H1 (cell line): ENCODE measurements around the gene UBE2H. TPM values are rescaled to one million over a fixed set of nuclear protein-coding genes. Genes with fewer than 3 reads are reported as not detected.

ENCODE experiments used
- CTCF ChIA-PET: fragments of 300-600 bp; sonication (Branson Sonifier 250); formaldehyde crosslinking; loops from one replicate; lab custom pipeline; 2021; ENCODE audit not compliant: partially characterized antibody; lab: Charles Lee
- POLR2A ChIA-PET: fragments of 300-600 bp; sonication (Branson Sonifier 250); formaldehyde crosslinking; loops from one replicate; lab custom pipeline; 2021; ENCODE audit warnings: inconsistent platforms; ENCODE audit not compliant: partially characterized antibody; lab: Charles Lee
- DNase-seq, 2 experiments: peaks; one replicate each; pipeline versions ENCODE4 v3.0.0 to v3.0.0-alpha.2; 2010 to 2022; ENCODE audit warnings: low spot score in 2 of 2, low read depth in 1 of 2, mixed read lengths in 1 of 2
- FAIRE-seq: peaks from 2 replicates; lab custom pipeline; 2011; peaks lifted over from hg19 to GRCh38; lab: Jason Lieb, UNC
- H2AFZ ChIP-seq: 2 replicates; pipeline ENCODE4 v1.8.1; 2012; ENCODE audit warnings: low read length, inconsistent platforms
- H2AK5ac ChIP-seq: 2 replicates; pipeline ENCODE4 v1.6.1; 2013; ENCODE audit warnings: low read depth, low read length
- H2BK120ac ChIP-seq: replicated peaks from 2 replicates; pipeline ENCODE3; 2013; ENCODE audit warnings: low read depth, low read length, inconsistent platforms
- H2BK12ac ChIP-seq: 2 replicates; pipeline ENCODE4 v1.6.1; 2013; ENCODE audit warnings: low read depth, low read length
- H2BK15ac ChIP-seq: 2 replicates; pipeline ENCODE4 v1.6.1; 2013; ENCODE audit warnings: low read length
- H2BK20ac ChIP-seq: 2 replicates; pipeline ENCODE4 v1.6.1; 2013; ENCODE audit warnings: low read length
- H2BK5ac ChIP-seq: 2 replicates; pipeline ENCODE4 v1.6.1; 2013; ENCODE audit warnings: low read depth, low read length
- H3K14ac ChIP-seq: 2 replicates; pipeline ENCODE4 v1.6.1; 2013; ENCODE audit warnings: inconsistent platforms; ENCODE audit not compliant: insufficient read length
- H3K18ac ChIP-seq: 2 replicates; pipeline ENCODE4 v1.6.1; 2013; ENCODE audit warnings: low read length; ENCODE audit errors: extremely low read depth
- H3K23ac ChIP-seq: 2 replicates; pipeline ENCODE4 v1.6.1; 2013; ENCODE audit warnings: inconsistent platforms; ENCODE audit not compliant: insufficient read length
- H3K23me2 ChIP-seq: 2 replicates; pipeline ENCODE4 v1.6.1; 2013; ENCODE audit warnings: low read depth, low read length
- H3K27ac ChIP-seq: 2 replicates; pipeline ENCODE4 v1.6.1; 2011; ENCODE audit warnings: low read depth, low read length, inconsistent platforms
- H3K27me3 ChIP-seq, 4 experiments: replicated peaks in 1 of 4; 1 replicate in 1 of 4; 2 replicates in 3 of 4; pipeline versions ENCODE4 v1.6.1 to v1.8.1; 2011 to 2013; ENCODE audit warnings: low read length in 3 of 4, mild to moderate bottlenecking in 3 of 4, inconsistent platforms in 2 of 4, mixed read lengths in 2 of 4, moderate library complexity in 1 of 4; ENCODE audit not compliant: control insufficient read depth in 3 of 4, insufficient read depth in 3 of 4; ENCODE audit errors: extremely low read depth in 1 of 4
- H3K36me3 ChIP-seq, 4 experiments: 2 replicates each; pipeline versions ENCODE4 v1.6.1 to v1.8.1; 2011 to 2013; ENCODE audit warnings: mild to moderate bottlenecking in 4 of 4, low read length in 3 of 4, moderate library complexity in 2 of 4, control low read depth in 1 of 4, inconsistent platforms in 1 of 4; ENCODE audit not compliant: insufficient read depth in 4 of 4, control insufficient read depth in 2 of 4
- H3K4ac ChIP-seq: replicated peaks from 2 replicates; pipeline ENCODE3; 2013; ENCODE audit warnings: low read length, low read depth, mixed read lengths, inconsistent platforms; ENCODE audit not compliant: insufficient read length
- H3K4me1 ChIP-seq, 4 experiments: replicated peaks in 1 of 4; 1 replicate in 1 of 4; 2 replicates in 3 of 4; pipeline versions ENCODE4 v1.6.1 to v1.8.1; 2011 to 2013; ENCODE audit warnings: low read length in 3 of 4, inconsistent platforms in 2 of 4, mixed read lengths in 1 of 4; ENCODE audit not compliant: insufficient read depth in 4 of 4, control insufficient read depth in 3 of 4
- H3K4me2 ChIP-seq, 2 experiments: 2 replicates each; pipeline versions ENCODE4 v1.6.1 to v1.8.1; 2011 to 2013; ENCODE audit warnings: low read depth in 2 of 2, low read length in 2 of 2, control low read depth in 1 of 2, inconsistent platforms in 1 of 2, mild to moderate bottlenecking in 1 of 2; ENCODE audit not compliant: insufficient read depth in 1 of 2
- H3K4me3 ChIP-seq, 4 experiments: fragments of 200-600, 300-600 bp in 1 of 4; sonication (generic), shearing (Covaris generic), sonication (Bioruptor Twin) in 1 of 4; 2 replicates each; pipeline versions ENCODE4 v1.5.1 to v1.8.1; 2011 to 2016; ENCODE audit warnings: low read length in 4 of 4, low read depth in 3 of 4, control low read depth in 2 of 4, inconsistent platforms in 2 of 4, mild to moderate bottlenecking in 2 of 4, mixed read lengths in 1 of 4, moderate library complexity in 1 of 4; ENCODE audit not compliant: insufficient read depth in 2 of 4; ENCODE audit errors: extremely low read depth in 1 of 4
- H3K56ac ChIP-seq: replicated peaks from 2 replicates; pipeline ENCODE3; 2013; ENCODE audit warnings: low read depth, mild to moderate bottlenecking, mixed read lengths, low read length, inconsistent platforms; ENCODE audit not compliant: insufficient read length
- H3K79me1 ChIP-seq: 2 replicates; pipeline ENCODE4 v1.6.1; 2013; ENCODE audit warnings: low read depth, low read length, control low read depth
- H3K79me2 ChIP-seq, 2 experiments: 2 replicates each; pipeline versions ENCODE4 v1.6.1 to v1.8.1; 2012 to 2013; ENCODE audit warnings: low read length in 2 of 2, mild to moderate bottlenecking in 2 of 2, inconsistent platforms in 1 of 2; ENCODE audit not compliant: insufficient read depth in 2 of 2, control insufficient read depth in 1 of 2
- H3K9ac ChIP-seq, 4 experiments: replicated peaks in 1 of 4; 1 replicate in 1 of 4; 2 replicates in 3 of 4; pipeline versions ENCODE4 v1.6.1 to v1.8.1; 2011 to 2013; ENCODE audit warnings: low read depth in 3 of 4, low read length in 3 of 4, control low read depth in 2 of 4, mild to moderate bottlenecking in 2 of 4, moderate library complexity in 2 of 4, inconsistent platforms in 1 of 4; ENCODE audit errors: extremely low read depth in 1 of 4
- H3K9me3 ChIP-seq, 2 experiments: 2 replicates each; pipeline versions ENCODE4 v1.6.1 to v1.8.1; 2012 to 2013; ENCODE audit warnings: mild to moderate bottlenecking in 2 of 2, moderate library complexity in 2 of 2, control low read depth in 1 of 2, inconsistent platforms in 1 of 2, low read depth in 1 of 2, low read length in 1 of 2, mixed read lengths in 1 of 2; ENCODE audit not compliant: insufficient read depth in 2 of 2
- H4K20me1 ChIP-seq, 2 experiments: replicated peaks in 1 of 2; 2 replicates each; pipeline versions ENCODE3 to v1.8.1; 2011 to 2013; ENCODE audit warnings: inconsistent platforms in 2 of 2, low read length in 2 of 2, mild to moderate bottlenecking in 1 of 2; ENCODE audit not compliant: insufficient read depth in 2 of 2, control insufficient read depth in 1 of 2
- H4K5ac ChIP-seq: 2 replicates; pipeline ENCODE4 v1.6.1; 2013; ENCODE audit warnings: low read length, low read depth, mixed read lengths, inconsistent platforms; ENCODE audit not compliant: insufficient read length
- H4K8ac ChIP-seq: 2 replicates; pipeline ENCODE4 v1.8.0; 2013; ENCODE audit warnings: mild to moderate bottlenecking, moderate library complexity, low read length, inconsistent platforms; ENCODE audit not compliant: insufficient read depth; ENCODE audit errors: extremely low read depth
- H4K91ac ChIP-seq: replicated peaks from 2 replicates; pipeline ENCODE3; 2013; ENCODE audit warnings: low read length, mixed read lengths, inconsistent platforms; ENCODE audit not compliant: insufficient read length
- CBX8 ChIP-seq: fragments of 300-800, 300-1000 bp; sonication (generic); IDR thresholded peaks from 2 replicates; pipeline ENCODE4 v1.7.1; 2016; ENCODE audit warnings: low read depth, low read length, borderline replicate concordance
- CHD1 ChIP-seq: IDR thresholded peaks from 2 replicates; pipeline ENCODE4 v1.6.1; 2012; ENCODE audit warnings: low read depth, low read length, improper control_type of control experiment
- CHD2 ChIP-seq: IDR thresholded peaks from 2 replicates; pipeline ENCODE4 v1.6.1; 2012; ENCODE audit warnings: low read length, improper control_type of control experiment
- GABPA ChIP-seq: IDR thresholded peaks from 2 replicates; pipeline ENCODE4 v1.6.1; 2011; ENCODE audit warnings: mild to moderate bottlenecking, low read length, moderate library complexity, borderline replicate concordance; ENCODE audit not compliant: insufficient read depth
- HDAC2 ChIP-seq, 2 experiments: fragments of 300-600 bp in 1 of 2; sonication (generic) in 1 of 2; IDR thresholded peaks; 2 replicates each; pipeline ENCODE4 v1.6.1; 2011 to 2012; ENCODE audit warnings: low read depth in 2 of 2, low read length in 2 of 2, mild to moderate bottlenecking in 2 of 2, moderate library complexity in 2 of 2, borderline replicate concordance in 1 of 2, inconsistent platforms in 1 of 2
- KDM4A ChIP-seq: IDR thresholded peaks from one replicate; pipeline ENCODE4 v1.7.1; 2012; ENCODE audit warnings: low read depth, mild to moderate bottlenecking, moderate library complexity, low read length, inconsistent platforms; ENCODE audit not compliant: severe bottlenecking
- POU5F1 ChIP-seq: IDR thresholded peaks from 2 replicates; pipeline ENCODE4 v1.6.1; 2011; ENCODE audit warnings: low read depth, mild to moderate bottlenecking, low read length, moderate library complexity
- SAP30 ChIP-seq: fragments of 300-600 bp; sonication (generic); IDR thresholded peaks from 2 replicates; pipeline ENCODE4 v1.7.1; 2012; ENCODE audit warnings: low read length, moderate library complexity, mild to moderate bottlenecking, inconsistent platforms; ENCODE audit not compliant: insufficient read depth, insufficient replicate concordance
- SP1 ChIP-seq: IDR thresholded peaks from 2 replicates; pipeline ENCODE4 v1.6.1; 2011; ENCODE audit warnings: low read depth, low read length
- TEAD4 ChIP-seq: IDR thresholded peaks from 2 replicates; pipeline ENCODE4 v1.6.1; 2012; ENCODE audit warnings: low read depth, low read length, inconsistent platforms, mixed read lengths
- WGBS, 2 experiments: shearing (Covaris generic) in 1 of 2; methylation state at CpG; one replicate each; pipeline versions ENCODE4 v1.1.6 to v1.1.7; 2013 to 2015; ENCODE audit warnings: low lambda C conversion rate in 2 of 2, mixed read lengths in 2 of 2, inconsistent platforms in 1 of 2, low coverage in 1 of 2, missing lambda C conversion rate in 1 of 2; ENCODE audit not compliant: insufficient replicate concordance in 2 of 2, insufficient coverage in 1 of 2, insufficient read length in 1 of 2; ENCODE audit errors: extremely low coverage in 1 of 2, missing lambda C conversion rate in 1 of 2; 5-methylcytosine and 5-hydroxymethylcytosine counted together
- polyA plus RNA-seq, 7 experiments: library from polyadenylated mRNA; depleted of rRNA in 3 of 7; stranded (reverse) in 5 of 7; unstranded in 2 of 7; fragments of >200 nt in 5 of 7; fragments of 200-250 nt in 2 of 7; gene quantifications; 1 replicate in 5 of 7; 2 replicates in 1 of 7; 4 replicates in 1 of 7; pipeline versions ENCODE4 v1.2.1 to v1.2.3, GENCODE V29; 2011 to 2013; ENCODE audit warnings: missing spikeins in 2 of 7, mixed read lengths in 2 of 7
- total RNA-seq: library from RNA; stranded (reverse); fragmentation: NEBNext Ultra II Directional; extraction: Animal tissue kit (Norgen Biotek cat#: 25700); gene quantifications from 2 replicates; pipeline ENCODE4 v1.2.1, GENCODE V29; 2021

UBE2H gene
- total and polyA plus RNA-seq, 2 of the 8 experiments (the other 6 are each of a cell fraction or from before 2014, with no cell fraction given): 30.6 to 62.2 TPM

DNA sequence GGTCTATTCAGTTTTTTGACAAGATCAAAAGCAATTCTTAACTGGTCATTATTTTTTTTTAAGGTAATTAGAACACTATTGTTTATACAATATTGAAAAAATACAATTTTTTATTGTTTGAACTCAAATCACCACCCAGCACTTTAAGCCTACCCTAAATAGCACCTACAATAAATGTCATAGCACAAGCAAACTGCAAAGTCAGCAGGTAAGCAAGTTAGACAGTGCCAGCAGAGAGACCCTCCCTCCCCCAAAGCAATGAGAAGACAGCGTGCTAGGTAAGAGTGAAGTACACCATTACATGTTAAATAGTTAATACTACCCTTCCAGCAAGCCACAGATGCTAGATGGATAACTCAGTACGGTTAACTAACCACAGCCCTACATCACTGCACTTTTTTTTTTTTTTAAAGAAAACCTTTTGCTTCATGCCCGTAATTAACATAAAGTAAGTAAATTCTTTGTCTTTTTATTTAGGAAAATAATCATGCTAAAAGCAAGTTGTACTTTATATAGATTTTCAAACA is 120.0 kb downstream of the UBE2H start:
- TF ChIP-seq CHD2 (no peak), KDM4A (no peak), POU5F1 (no peak), CHD1 (no peak), HDAC2 (IDR thresholded peaks at IDR 0.05; ENCODE audit: borderline replicate concordance in 1 of 2, low read depth in 2 of 2, low read length in 2 of 2) (no peak), CBX8 (no peak), TEAD4 (no peak), SAP30 (no peak), GABPA (no peak), SP1 (no peak)
- H3K9me3 ChIP-seq: no peaks in the 10 kb centered on the region
- no peak overlapping the region for H3K9ac ChIP-seq
- H3K56ac ChIP-seq: no peak overlapping the region
- H2BK12ac ChIP-seq: no peak overlapping the region
- H3K27ac ChIP-seq: no peak overlapping the region
- no peaks in the 10 kb centered on the region for H3K23me2 ChIP-seq
- H3K4me2 ChIP-seq: no peak overlapping the region
- H3K23ac ChIP-seq: no peak overlapping the region
- no peak overlapping the region for H2BK5ac ChIP-seq
- no peak overlapping the region for H3K4ac ChIP-seq
- H3K14ac ChIP-seq: no peak overlapping the region
- WGBS, 2 experiments: 80% methylated on average over 3 of the region's 3 CpGs; no CpG with 5 or more reads in 1 of the 2 experiments
- no peaks in the 10 kb centered on the region for H4K20me1 ChIP-seq
- H3K79me1 ChIP-seq: no peaks in the 10 kb centered on the region; the same call in 1 of the 2 replicates
- DNase-seq: no peak
- H4K8ac ChIP-seq: no peak overlapping the region
- H4K5ac ChIP-seq: no peak overlapping the region
- H2AFZ ChIP-seq: no peak overlapping the region
- H3K18ac ChIP-seq: no peak overlapping the region
- ChIA-PET CTCF (no interaction called here), POLR2A (no interaction called here)
- peaks cover 17 to 50% (median 32%) of the 10 kb centered on the region in 4 experiments for H3K4me1 ChIP-seq
- H2BK20ac ChIP-seq: no peak overlapping the region
- no peak overlapping the region for H3K4me3 ChIP-seq
- H2BK15ac ChIP-seq: no peak overlapping the region
- no peak overlapping the region for H2BK120ac ChIP-seq
- no peaks in the 10 kb centered on the region for H3K79me2 ChIP-seq
- no peak overlapping the region for H4K91ac ChIP-seq
- H2AK5ac ChIP-seq: no peak overlapping the region
- no peak for FAIRE-seq
- H3K36me3 ChIP-seq: peaks cover 0 to 9% (median 0%) of the 10 kb centered on the region in 4 experiments; a peak in 3 of 8 replicates
- H3K27me3 ChIP-seq: no peaks in the 10 kb centered on the region
